Measurements from ENCODE around the gene ANKS1B.

The ANKS1B gene

DNA sequence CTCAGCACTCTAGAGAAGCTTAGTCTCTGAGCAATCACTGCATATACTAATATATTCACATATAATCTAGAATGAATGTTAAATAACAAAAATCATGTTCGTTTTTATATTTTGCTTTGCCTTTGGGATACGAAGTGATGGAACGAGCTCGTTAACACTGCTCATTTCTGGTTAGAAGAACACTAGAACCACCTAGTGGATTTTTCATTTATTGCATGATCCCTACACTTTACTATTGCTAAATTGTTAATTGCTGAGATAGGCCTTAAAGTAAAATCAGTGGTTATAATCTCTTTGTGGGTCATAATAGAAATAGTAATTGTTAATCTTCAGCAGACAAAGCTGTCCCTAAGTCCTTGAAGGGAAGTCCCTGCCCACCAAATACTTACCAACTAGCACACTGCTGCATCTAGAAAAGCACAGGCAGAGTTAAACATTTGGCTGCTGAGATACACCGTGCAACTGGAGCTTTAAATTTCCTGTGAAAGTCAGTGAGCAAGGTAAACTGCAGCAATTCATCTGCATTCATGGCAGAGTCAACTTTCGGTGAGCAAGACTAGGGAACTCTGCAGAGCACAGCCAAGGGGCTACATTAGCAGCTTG is 985.9 kb downstream of the ANKS1B start:
- peak; percentile 6 for DNase-seq (ENCODE audit: low read depth)
- no peak overlapping the region for H3K4me3 ChIP-seq (ENCODE audit: low read depth, low read length)
- TF ChIP-seq CTCF (IDR thresholded peaks at IDR 0.05; ENCODE audit: control insufficient read depth, extremely low read depth, insufficient read depth): peak; percentile 64

- TF ChIP-seq CTCF (IDR thresholded peaks at IDR 0.05; ENCODE audit: control insufficient read depth, extremely low read depth, insufficient read depth): no peak
- no peak overlapping the region for H3K4me3 ChIP-seq (ENCODE audit: low read depth, low read length)
- DNase-seq (ENCODE audit: low read depth): no peak
These were observed 986.8 kb downstream of the ANKS1B start for GRCh38 chr12:98997899-98998298.

DNA sequence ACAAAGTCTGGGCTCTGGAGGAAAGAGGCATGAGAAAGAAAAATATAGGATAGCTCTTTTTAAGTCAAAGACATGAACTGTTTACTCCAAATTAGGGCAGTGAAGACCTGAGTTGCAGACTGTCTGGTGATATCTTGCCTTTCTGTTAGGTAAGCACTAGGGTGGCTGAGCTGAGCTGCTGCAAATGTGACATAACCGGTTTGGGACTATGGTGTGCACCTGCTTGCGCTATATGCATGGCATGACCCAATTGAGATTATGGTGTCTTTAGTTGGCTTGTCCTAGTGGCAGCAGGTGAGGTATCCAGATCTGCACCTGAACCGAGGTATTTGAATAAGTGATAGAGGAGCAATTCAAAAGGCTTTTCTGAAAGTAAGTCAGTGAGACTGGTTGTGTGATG is 994.1 kb downstream of the ANKS1B start:
- DNase-seq (ENCODE audit: low read depth): peak; percentile 8

GRCh38 chr12:98985156-98985555 is 999.6 kb downstream of the ANKS1B start:
- no peak overlapping the region for H3K4me3 ChIP-seq (ENCODE audit: low read depth, low read length)
- no peak for TF ChIP-seq CTCF (IDR thresholded peaks at IDR 0.05; ENCODE audit: control insufficient read depth, extremely low read depth, insufficient read depth)
- no peak for DNase-seq (ENCODE audit: low read depth)

More for the DNA sequence above, 994.1 kb downstream of the ANKS1B start:
- no peak overlapping the region for H3K4me3 ChIP-seq (ENCODE audit: low read depth, low read length)
- TF ChIP-seq CTCF (IDR thresholded peaks at IDR 0.05; ENCODE audit: control insufficient read depth, extremely low read depth, insufficient read depth): no peak

DNA sequence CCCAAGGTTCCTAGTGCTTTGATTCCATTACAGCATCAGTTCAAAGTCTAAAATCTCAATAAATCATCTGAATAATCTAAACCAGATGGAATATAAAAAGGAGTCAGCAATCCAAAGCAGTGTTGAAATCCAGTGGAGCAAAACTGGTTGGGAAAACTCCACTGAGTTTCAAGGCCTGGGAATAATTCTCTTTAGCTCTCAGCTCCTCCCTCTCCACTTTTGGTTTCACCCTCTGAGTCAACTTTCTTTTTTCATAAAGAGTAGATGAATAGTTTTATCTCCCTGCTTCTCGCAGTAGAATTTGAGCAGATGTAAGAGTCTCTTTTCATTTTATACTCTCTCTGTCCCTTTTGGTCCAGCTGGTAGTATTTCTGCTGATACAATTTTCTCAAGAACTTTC is 1001.1 kb downstream of the ANKS1B start:
- no peak for DNase-seq (ENCODE audit: low read depth)
- no peak overlapping the region for H3K4me3 ChIP-seq (ENCODE audit: low read depth, low read length)
- no peak for TF ChIP-seq CTCF (IDR thresholded peaks at IDR 0.05; ENCODE audit: control insufficient read depth, extremely low read depth, insufficient read depth)

DNA sequence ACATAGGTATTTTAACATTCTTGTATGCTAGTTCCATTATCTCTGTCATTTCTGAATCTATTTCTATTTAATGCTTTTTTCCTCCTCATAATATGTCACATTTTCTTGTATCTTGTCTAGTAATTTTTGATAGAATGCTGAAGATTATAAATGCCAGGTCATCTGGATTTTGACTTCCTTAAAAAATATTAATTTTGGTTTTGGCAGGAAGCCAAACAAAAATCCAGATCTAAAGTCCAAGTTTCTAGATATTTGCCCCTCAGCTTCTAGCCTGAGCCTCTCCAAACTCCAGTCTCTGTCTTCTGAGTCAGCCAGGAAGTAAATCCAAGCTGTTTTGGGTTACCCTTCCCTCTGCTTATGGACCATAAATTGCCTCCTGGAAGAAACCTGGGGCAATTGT is 1004.2 kb downstream of the ANKS1B start:
- no peak for TF ChIP-seq CTCF (IDR thresholded peaks at IDR 0.05; ENCODE audit: control insufficient read depth, extremely low read depth, insufficient read depth)
- H3K4me3 ChIP-seq (ENCODE audit: low read depth, low read length): no peak overlapping the region
- no peak for DNase-seq (ENCODE audit: low read depth)

DNA sequence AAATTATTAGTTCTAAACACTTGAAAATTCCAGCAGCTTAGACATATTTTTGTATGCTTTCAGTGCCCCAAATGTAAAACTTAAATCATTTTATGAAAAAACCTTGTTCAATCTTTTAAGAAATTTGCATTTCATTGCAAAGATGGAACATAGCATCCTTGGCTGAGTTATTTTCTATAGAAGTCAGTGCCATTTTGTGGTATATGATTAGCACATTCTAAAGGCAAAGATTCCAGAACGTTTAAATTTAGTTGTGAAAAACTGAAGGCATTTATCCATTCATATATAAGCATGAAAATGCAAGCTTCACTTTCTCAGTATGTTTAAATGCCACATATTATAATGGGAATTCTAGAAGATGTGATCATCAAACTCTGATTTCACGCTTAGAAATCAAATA is 1007.5 kb downstream of the ANKS1B start:
- TF ChIP-seq CTCF (IDR thresholded peaks at IDR 0.05; ENCODE audit: control insufficient read depth, extremely low read depth, insufficient read depth): no peak
- H3K4me3 ChIP-seq (ENCODE audit: low read depth, low read length): no peak overlapping the region
- no peak for DNase-seq (ENCODE audit: low read depth)
